GM19238 (cell line): ENCODE data around the gene RSPO1.

Experiments
- DNase-seq: peaks from one replicate; pipeline ENCODE4 v3.0.0; 2011; ENCODE audit warnings: low spot score; ENCODE audit not compliant: insufficient read length

Gene RSPO1

DNA sequence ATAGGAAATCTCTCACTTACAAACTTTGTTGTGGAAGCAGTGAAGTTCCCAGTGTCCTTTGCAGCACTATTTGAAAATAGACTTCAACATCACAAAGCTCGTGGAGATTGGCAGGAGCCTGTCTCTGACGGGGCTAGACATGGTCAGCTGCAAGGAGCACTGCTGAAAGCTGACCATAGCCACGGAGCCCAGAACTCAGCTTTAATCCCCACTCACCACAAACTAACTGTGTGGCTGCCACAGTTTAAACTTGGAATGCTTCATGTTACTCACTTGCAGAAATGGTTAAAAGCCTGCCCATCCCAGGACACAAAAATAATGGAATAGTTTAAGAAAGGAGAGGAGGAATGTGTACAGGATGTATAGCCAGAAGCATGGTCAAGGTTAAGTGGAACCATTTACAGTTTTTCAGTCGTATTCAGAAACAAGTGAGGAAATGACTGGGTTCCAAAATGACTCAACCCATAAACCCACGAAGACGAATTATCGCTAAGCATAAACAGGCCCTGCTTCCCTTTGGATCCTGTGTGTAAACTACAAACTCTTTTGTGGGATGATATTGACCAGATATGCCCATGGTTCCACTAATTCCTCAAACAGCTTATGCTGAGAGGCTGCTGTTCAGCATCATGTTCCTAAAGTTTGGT lies 59.7 kb downstream of the RSPO1 start:
- no peak for DNase-seq

DNA sequence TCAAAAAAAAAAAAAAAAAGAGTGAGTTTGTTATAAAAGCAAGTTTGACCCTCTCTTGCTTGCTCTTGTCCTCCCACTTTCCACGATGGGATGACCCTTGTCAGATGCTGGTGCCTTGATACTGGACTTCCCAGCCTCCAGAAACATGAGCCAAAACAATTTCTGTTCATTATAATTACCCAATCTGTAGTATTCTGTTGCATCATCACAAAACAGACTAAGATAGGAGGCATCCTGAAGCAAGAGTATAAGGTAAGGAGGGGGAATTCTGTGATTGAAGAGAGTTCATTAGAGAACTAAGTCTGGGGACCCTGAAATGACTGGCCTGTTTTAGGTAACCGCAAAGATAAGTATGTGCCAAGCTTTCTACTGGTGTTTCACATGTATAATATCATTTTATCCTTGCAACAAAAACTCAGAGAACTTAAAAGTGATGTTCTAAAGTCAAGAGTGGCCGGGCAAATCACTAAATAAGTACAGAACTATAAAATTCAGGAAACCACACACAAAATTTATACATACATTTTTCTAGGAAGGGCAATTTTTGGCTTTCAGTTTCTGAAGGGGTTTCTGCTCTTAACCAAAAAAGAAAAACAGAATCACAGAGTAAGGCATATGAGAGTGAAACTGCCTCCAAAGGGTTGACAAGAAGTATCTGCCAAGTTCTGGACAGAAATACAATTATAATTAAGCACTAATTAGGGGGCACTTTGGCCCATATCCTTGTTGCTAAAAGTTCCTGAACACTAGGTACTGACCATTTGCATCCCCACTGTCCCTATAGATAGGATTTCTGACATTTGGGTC lies 64.0 kb downstream of the RSPO1 start:
- DNase-seq, result no peak

DNA sequence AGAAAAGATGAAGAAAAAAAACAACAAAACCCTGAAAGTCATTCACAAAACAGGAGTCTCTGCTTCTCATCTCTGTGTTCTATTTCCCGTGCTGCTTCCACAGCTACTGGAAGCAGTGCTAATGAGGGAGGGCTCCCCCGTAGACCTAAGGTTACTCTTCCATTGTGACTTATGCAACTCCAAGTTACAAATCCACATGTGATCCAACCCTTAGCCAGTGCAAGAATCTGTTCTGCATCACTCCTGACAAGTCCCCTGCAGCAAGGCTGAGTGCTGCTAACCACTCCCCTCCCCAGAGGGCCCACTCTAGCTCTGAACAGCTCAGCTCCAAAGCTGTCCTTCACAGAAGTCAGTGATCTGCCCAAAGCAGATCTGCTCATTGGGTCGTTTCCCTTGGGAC lies 67.7 kb downstream of the RSPO1 start:
- DNase-seq, result no peak

DNA sequence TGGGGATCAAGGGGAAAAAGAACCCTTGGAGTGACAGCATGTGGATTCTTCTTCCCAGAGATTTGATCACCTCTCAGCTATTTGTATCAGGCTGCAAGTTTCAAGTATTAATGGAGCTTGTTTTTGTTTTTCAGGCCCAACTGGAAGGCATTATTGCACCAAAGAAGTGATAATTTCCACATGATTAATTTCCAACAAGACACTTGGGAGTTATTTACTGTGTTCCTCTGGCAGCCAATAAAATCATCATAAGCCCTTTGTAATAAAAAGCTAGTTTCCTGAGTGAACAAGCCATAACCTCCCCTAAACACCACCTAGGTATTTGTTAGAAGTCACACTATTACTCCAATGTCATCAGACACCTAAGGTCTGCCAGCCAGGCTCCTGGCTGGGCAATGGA lies 69.8 kb downstream of the RSPO1 start:
- no peak for DNase-seq

DNA sequence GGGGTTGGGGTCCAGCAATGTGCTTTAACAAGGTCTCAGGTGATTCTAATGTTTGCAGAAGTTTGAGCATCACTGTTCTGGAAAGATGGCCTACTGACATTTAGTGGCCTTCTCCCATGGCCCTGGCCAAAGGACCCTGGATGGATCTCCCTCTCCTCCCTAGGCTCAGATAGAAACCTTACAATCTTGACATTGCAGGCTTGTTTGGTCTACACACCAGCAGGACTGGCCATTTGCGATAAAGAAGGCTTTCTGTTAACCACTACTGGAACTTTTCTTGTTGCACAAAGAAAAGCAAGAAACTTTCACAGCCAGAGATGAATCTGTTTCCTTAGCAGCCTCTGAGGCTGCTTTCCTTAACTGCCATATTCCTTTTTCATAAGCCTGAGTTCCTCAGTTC lies 71.7 kb downstream of the RSPO1 start:
- no peak for DNase-seq
